HG03097 (cell line): ENCODE measurements around the gene EGF.

ENCODE experiments used
- ATAC-seq: cut with Tn5 transposase; IDR thresholded peaks from one replicate; pipeline ENCODE4 v1.9.1; 2021; ENCODE audit not compliant: unreplicated experiment, low FRiP score

The EGF gene

DNA sequence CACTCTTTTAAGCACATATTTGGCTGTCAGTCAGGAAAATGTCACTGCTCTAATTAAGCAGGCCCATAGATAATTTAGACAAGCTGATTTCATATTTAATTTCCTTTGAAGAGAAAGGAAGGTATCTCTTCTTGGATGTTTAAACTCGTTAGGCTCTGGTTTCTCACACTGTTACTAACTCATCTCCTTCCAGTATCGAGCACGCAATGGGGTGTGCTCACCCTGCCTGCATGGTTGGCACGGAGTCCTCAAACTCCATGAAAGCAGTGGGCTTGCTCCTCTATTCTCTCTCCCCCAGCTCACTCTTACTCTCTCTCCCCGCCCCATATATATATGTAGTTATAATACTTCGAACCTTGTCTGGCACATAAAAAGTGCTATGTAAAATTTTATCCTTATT is 76.9 kb downstream of the EGF start:
- no peak for ATAC-seq

DNA sequence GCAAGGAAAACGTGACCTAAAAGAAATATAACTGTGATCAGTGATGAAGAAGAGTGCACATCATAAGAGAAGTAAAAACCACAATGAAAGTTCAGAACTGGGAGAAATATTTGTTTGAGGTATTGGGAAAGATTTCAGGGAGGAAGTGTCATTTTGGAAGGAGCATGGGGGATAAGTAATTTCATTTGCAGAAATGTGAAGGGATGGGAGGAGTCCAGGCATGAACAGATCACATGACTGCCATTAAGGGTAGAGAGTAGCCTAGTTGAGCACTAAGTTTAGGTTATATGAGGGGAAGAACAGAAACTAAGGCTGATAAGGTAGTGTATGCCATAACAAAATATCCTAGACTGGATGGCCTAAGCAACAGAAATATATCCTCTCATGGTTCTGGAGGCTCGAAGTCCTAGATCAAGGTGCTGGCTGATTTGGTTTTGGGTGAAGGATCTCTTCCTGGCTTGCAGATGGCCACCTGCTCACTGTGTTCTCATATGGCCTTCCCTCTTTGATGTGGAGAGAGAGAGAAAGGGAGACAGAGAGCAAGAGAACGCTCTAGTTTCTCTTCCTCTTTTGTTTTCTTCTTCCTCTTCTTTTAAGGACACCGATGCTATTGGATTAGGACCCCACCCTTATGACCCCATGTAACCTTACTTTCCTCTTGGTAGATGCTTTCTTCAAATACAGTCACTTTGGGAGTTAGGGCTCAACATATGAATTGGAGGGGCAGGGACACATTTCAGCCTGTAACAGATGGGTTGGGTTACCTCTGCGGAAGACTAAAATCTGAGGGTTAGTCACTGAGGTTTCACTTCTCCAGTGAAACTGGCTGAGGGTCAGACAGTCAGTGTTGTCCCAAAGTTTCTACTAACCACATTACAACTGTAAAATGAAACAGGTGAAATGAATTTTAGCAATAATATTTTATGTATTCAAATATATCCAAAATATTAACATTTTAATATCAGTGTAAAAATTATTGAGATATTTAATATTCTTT is 77.9 kb downstream of the EGF start:
- ATAC-seq: peak; percentile 81

GRCh38 chr4:109993116-109993515 is 80.4 kb downstream of the EGF start:
- no peak for ATAC-seq

- ATAC-seq: peak; percentile 62
Measured at GRCh38 chr4:109994415-109994827, 81.7 kb downstream of the EGF start.

- no peak for ATAC-seq
Measured at GRCh38 chr4:109996526-109996925, 83.8 kb downstream of the EGF start.

DNA sequence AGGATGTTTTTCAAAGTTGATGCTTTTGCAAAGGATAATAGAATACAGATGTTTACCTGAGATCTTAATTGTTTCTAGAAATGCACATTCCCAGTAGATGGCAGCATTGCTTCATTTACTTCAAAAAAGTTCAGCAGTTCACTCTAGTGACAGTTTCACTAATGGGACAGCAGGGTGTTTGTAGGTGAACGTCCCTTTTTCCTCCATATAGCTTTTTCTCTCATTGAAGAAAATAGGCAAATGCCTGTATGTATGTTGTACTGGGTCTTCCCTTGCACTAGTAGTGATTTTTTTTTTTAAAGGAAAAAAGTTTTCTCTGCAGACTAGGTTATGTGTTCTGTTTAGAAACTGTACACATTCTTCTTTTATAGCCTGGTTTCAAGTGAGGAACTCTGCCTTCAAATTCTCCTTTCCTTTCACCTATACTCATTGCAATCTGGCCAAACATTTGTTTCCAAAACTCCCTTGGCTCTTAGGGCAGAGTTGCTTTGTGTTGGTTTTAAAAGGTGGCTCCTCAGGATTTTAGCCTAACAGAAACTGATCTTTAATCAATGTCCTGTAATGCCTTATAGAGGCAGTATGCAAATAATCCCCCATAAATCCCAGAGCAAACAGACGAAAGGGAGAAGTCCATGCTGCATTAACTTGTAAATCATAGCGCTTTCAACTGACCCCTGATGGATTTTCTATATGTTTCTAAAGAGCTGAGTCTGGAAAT is 86.3 kb downstream of the EGF start:
- ATAC-seq: no peak

- no peak for ATAC-seq
Measured at GRCh38 chr4:109999585-109999912, 86.9 kb downstream of the EGF start.

- ATAC-seq: no peak
Measured at GRCh38 chr4:110002326-110002725, 89.6 kb downstream of the EGF start.

DNA sequence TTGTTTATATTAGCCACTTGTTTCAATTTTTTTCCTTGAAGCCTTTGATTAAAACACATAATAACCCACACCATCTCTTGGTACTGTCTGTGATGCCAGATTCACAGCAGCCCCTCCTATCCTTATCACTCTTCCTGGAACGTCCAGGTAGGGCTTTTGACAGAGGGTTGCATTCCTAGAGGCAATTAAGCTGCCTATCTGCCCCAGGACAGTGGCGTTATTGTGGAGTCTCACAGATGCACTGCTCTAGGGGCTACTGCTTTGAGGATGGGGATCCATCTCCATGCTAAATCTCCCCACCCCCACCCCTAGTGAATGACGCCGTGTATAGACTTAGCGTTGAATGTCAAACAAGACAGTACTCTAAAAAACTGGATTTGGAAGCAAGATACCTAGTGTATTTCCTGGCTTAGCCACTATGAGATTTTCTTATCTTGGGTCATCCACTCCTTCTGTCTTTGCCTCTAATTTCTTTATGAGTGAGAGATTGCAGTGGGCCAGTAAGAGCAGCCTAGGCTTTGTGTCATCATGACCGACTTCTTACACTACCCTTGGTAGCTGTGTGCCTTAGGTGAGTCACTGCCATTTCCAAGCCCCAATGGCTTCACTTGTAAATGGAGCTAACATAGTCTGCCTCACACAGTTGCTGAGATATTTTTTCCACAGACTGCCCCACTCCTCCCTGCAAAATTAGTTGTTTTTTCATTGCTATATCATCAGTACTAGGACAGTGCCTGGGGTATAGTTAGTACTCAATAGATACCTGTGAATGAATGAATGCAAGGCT is 90.9 kb downstream of the EGF start:
- ATAC-seq: no peak

- ATAC-seq: no peak
Measured at GRCh38 chr4:110004556-110004955, 91.9 kb downstream of the EGF start.

DNA sequence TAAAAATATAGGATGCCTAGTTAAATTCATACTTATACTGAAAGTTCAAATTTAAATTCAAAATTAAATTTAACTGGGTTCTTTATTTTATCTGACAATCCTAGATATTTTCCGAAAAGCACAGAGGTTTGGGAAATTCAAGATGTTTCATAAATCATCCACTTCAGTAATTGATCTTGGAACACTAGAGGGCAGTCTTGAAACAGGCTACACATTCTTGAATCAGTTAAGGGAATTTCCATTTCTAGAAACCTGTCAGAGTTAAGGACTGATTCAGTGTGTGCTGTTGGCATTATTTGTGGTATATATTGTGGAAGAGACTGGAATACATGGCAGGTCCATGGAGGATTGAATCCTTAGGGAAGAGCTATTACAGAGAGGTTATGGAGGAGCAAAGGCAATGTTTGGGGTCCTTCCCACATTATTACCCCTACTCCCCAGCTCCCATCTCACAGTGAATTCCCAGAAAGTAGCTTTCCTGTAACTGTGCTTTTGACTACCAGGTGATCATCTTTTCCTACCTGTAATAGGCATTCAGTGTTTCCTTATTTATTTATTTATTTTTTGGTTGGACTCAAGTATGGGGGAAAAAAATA is 92.9 kb downstream of the EGF start:
- ATAC-seq: no peak

DNA sequence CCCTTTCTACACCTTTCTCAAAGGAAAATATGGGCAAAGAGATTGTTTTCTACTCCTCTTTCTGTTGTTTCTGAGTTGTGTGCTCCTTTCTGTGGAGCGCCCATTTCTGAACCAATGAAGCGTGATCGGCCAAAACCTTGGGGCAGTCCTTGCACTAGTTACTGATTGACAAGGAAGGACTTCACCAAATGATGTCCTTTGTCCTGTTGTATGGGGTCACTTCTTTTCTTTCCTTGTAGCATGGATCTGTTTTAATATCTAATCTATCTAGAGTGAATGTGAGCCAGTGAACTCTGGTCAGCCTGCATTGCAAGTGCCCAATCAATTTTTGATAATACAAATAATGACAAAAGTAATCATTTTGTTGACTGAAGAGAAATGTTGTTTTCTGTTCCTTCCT is 94.5 kb downstream of the EGF start:
- no peak for ATAC-seq

DNA sequence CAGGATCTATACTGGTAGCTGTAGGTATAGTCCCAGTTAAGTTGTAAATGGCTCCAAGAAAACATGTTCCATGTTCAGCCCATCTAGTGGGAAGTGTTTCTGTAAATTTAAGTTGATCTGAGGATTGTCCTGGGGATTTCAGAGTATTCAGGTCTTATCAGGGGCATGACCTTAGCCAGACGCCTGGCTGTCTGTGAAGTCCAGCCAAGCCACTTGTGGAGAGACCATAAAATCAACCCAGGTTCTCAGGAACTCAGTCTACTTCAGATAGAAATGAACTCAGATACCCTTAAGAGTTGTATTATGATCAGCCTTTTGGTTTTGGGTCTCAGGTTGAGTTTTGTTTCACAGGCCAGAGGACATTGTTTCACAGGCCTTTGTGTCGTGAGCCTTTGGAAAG is 95.9 kb downstream of the EGF start:
- ATAC-seq: no peak

- no peak for ATAC-seq
Measured at GRCh38 chr4:110009550-110009949, 96.9 kb downstream of the EGF start.

GRCh38 chr4:110010797-110011196 is 98.1 kb downstream of the EGF start:
- ATAC-seq: no peak

- ATAC-seq: no peak
Measured at GRCh38 chr4:110012917-110013316, 100.2 kb downstream of the EGF start.

DNA sequence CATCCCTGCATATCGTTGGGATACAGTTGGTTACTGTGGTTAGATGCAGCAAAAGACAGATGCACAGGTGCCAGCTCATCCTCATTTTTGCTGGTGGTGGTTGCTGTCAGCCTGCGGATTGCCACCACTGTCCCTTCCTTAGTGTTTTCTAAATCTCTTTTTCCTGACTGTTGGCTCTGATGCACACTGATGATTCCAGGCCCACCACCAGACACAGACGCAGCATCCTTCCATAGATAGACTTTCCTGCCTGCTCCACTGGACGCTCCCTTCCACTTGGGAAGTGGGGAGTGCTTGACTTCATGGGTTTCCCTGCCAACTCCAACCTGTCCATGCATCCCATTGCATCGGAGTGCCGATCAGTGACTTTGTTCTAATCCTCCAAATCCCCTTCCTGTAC is 101.5 kb downstream of the EGF start:
- ATAC-seq: no peak

- ATAC-seq: no peak
Measured at GRCh38 chr4:110019153-110019552, 106.5 kb downstream of the EGF start.

- no peak for ATAC-seq
Measured at GRCh38 chr4:110020139-110020538, 107.5 kb downstream of the EGF start.

- ATAC-seq: no peak
Measured at GRCh38 chr4:110020646-110021443, 108.2 kb downstream of the EGF start.
